ENCODE measurements around the gene BRPF3. TPM values are rescaled to one million over a fixed set of nuclear protein-coding genes. Genes with fewer than 3 reads are reported as not detected.

Gene BRPF3
- total RNA-seq (10 to 100 TPM; 27.6 to 30.6 TPM), total RNA-seq (23.5 to 26.2 reads per million in 2 donors)

GRCh38 chr6:36196113-36196879 lies at the start of gene BRPF3:
TSS of gene BRPF3 (plus strand) at chr6:36196744. CDS start at chr6:36200323, 3,579 bp downstream.
- peak within 1 kb of the TSS; percentile 85 for H3K27ac Mint-ChIP-seq
- no peaks in the 10 kb centered on the region for H3K27me3 Mint-ChIP-seq
- H3K9me3 ChIP-seq (ENCODE audit: control insufficient read depth, low read length, poor library complexity, severe bottlenecking) = no peaks in the 10 kb centered on the region
- peaks cover 22% of the 10 kb centered on the region for H3K4me1 Mint-ChIP-seq
- ATAC-seq = peak; percentile 68
- H3K36me3 Mint-ChIP-seq (ENCODE audit: low read depth) = peaks cover 6% of the 10 kb centered on the region
- peak; percentile 69 to 72 (median 72) for DNase-seq
- peak within 1 kb of the TSS; percentile 88 for H3K4me3 Mint-ChIP-seq

DNA sequence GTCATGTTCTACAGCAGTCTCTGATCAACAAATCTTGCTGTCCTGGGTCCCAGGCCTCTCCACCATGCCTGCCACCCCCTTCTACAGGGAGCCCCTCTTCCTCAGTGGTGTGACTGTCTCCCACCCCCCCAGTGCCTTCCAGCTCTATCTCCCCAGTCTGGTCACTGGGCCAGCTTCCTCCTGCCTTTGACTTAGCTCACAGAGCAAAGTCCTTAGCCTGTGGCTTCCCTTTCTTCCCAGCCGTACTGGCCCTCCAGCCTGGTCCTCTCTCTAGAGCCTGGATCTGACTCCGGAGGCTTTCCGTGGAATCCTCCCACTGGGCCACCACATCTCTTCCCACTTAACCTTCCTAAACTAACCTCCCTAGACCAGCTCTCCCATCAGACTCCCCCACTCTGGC lies 49.2 kb upstream of the BRPF3 start:
- H3K4me1 Mint-ChIP-seq = peaks cover 12% of the 10 kb centered on the region
- H3K27ac Mint-ChIP-seq = peak overlapping the region; percentile 29
- H3K9me3 ChIP-seq (ENCODE audit: control insufficient read depth, low read length, poor library complexity, severe bottlenecking) = peaks cover 4% of the 10 kb centered on the region

DNA sequence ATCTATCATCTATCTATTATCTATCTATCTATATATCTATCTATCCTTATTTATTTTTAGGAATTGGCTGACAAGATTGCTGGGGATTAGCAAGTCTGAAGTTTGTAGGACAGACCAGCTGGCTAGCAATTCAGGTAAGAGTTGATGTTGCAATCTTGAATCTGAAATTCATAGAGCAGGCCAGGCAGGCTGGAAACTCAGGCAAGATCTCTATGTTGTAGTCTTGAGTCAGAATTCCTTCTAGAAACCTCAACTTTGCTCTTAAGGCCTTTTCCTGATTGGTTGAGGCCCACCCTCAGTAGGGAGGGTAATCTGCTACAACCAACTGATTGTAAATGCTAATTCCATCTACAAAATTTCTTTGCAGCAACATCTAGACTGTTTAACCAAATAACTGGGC lies 47.1 kb upstream of the BRPF3 start:
- no peaks in the 10 kb centered on the region for H3K27me3 Mint-ChIP-seq
- DNase-seq (no peak), ATAC-seq (no peak)
- H3K27ac Mint-ChIP-seq = no peak overlapping the region
- H3K4me1 Mint-ChIP-seq = peaks cover 12% of the 10 kb centered on the region
- H3K36me3 Mint-ChIP-seq (ENCODE audit: low read depth) = no peaks in the 10 kb centered on the region
- H3K9me3 ChIP-seq (ENCODE audit: control insufficient read depth, low read length, poor library complexity, severe bottlenecking) = peaks cover 4% of the 10 kb centered on the region
- no peak overlapping the region for H3K4me3 Mint-ChIP-seq

More for the DNA sequence above, 49.2 kb upstream of the BRPF3 start:
- Mint-ChIP-seq H3K4me3 (no peak overlapping the region), H3K27me3 (no peaks in the 10 kb centered on the region), H3K36me3 (ENCODE audit: low read depth) (no peaks in the 10 kb centered on the region)
- DNase-seq (no peak), ATAC-seq (no peak)

DNA sequence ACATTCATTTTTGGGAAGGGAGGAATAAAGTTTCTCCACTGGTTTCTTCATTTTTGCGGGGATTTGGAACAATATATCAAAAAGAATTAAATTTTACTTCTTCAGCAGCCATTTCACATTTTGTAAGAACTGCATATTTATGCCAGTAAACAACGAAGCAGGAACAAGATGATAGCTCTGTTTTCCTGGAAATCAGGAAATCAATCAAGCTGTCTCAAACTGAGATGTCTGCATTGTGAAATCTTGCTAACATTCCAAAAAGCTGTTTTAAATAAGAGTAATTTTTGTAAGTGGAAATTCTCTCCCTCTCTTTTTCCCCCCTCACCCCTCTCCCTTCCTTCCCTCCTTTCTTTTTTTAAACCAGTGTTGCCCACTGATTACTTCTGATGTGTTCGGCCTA lies 46.3 kb upstream of the BRPF3 start:
- Mint-ChIP-seq H3K27ac (no peak overlapping the region), H3K27me3 (no peaks in the 10 kb centered on the region), H3K36me3 (ENCODE audit: low read depth) (no peaks in the 10 kb centered on the region), H3K4me1 (peaks cover 12% of the 10 kb centered on the region), H3K4me3 (no peak overlapping the region)
- H3K9me3 ChIP-seq (ENCODE audit: control insufficient read depth, low read length, poor library complexity, severe bottlenecking) = peaks cover 4% of the 10 kb centered on the region
- no peak for DNase-seq
- ATAC-seq = no peak

- Mint-ChIP-seq H3K36me3 (ENCODE audit: low read depth) (peaks cover 2% of the 10 kb centered on the region), H3K4me3 (no peak overlapping the region), H3K27ac (no peak overlapping the region), H3K27me3 (no peaks in the 10 kb centered on the region), H3K4me1 (peaks cover 3% of the 10 kb centered on the region)
- H3K9me3 ChIP-seq (ENCODE audit: control insufficient read depth, low read length, poor library complexity, severe bottlenecking) = no peaks in the 10 kb centered on the region
- DNase-seq = no peak
- ATAC-seq = no peak
Observed at GRCh38 chr6:36154286-36154685, 42.3 kb upstream of the BRPF3 start.

DNA sequence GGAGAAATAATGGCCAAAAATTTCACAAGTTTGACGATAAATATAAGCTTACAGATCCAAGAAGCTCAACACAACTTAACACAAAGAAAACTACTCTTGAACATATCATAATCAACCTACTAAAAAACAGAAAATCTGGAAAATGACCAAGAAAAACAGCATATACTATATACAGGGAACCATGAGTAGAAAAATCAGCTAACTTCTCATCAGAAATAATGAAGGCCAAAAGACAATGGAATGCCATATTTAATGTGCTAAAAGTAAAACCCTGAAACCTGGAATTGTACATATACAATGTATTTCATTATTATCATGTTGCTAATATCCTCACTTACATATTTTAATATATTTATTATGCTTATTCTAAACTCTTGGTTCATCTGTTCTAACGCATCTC lies 40.9 kb upstream of the BRPF3 start:
- Mint-ChIP-seq H3K4me3 (no peak overlapping the region), H3K27me3 (no peaks in the 10 kb centered on the region), H3K4me1 (peaks cover under 1% of the 10 kb centered on the region), H3K27ac (no peak overlapping the region), H3K36me3 (ENCODE audit: low read depth) (peaks cover 2% of the 10 kb centered on the region)
- DNase-seq (no peak), ATAC-seq (no peak)
- H3K9me3 ChIP-seq (ENCODE audit: control insufficient read depth, low read length, poor library complexity, severe bottlenecking) = peaks cover 3% of the 10 kb centered on the region

DNA sequence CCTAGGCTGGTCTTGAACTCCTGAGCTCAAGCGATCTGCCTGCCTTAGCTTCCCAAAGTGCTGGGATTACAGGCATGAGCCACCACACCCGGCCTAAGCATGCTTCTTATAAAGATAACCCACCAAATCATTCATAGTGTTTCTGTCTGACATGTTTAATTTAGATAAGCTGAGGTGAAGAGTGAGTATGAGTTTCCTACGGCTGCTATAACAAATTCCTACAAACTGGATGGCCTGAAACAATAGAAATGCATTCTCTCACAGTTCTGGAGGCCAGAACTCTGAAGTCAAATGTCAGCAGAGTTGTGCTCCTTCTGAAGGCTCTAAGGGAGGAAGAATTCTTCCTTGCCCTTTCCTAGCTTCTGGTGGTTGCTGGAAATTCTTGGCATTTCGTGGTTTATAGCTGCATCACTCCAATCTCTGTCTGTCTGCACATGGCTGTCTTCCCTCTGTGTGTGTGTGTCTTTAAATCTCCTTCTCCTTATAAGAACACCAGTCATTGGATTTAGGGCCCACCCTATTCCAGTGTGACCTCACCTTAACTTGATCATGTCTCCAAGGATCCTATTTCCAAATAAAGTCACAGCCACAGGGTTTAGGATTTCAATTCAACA lies 36.3 kb upstream of the BRPF3 start:
- Mint-ChIP-seq H3K4me3 (no peak overlapping the region), H3K36me3 (ENCODE audit: low read depth) (peaks cover 2% of the 10 kb centered on the region), H3K27me3 (no peaks in the 10 kb centered on the region), H3K4me1 (no peaks in the 10 kb centered on the region), H3K27ac (no peak overlapping the region)
- DNase-seq (no peak), ATAC-seq (no peak)
- H3K9me3 ChIP-seq (ENCODE audit: control insufficient read depth, low read length, poor library complexity, severe bottlenecking) = peaks cover 3% of the 10 kb centered on the region

- H3K36me3 Mint-ChIP-seq (ENCODE audit: low read depth) = peaks cover 2% of the 10 kb centered on the region
- no peaks in the 10 kb centered on the region for H3K9me3 ChIP-seq (ENCODE audit: control insufficient read depth, low read length, poor library complexity, severe bottlenecking)
- DNase-seq (no peak), ATAC-seq (no peak)
- no peaks in the 10 kb centered on the region for H3K27me3 Mint-ChIP-seq
- H3K4me3 Mint-ChIP-seq = no peak overlapping the region
- peak overlapping the region; percentile 1 for H3K27ac Mint-ChIP-seq
- peaks cover 11% of the 10 kb centered on the region for H3K4me1 Mint-ChIP-seq
Observed at GRCh38 chr6:36169023-36170007, 27.2 kb upstream of the BRPF3 start.

GRCh38 chr6:36170704-36171103 lies 25.8 kb upstream of the BRPF3 start:
- ATAC-seq (no peak), DNase-seq (no peak)
- Mint-ChIP-seq H3K4me3 (no peak overlapping the region), H3K4me1 (peaks cover 11% of the 10 kb centered on the region), H3K27ac (no peak overlapping the region), H3K27me3 (no peaks in the 10 kb centered on the region), H3K36me3 (ENCODE audit: low read depth) (peaks cover 2% of the 10 kb centered on the region)
- no peaks in the 10 kb centered on the region for H3K9me3 ChIP-seq (ENCODE audit: control insufficient read depth, low read length, poor library complexity, severe bottlenecking)

DNA sequence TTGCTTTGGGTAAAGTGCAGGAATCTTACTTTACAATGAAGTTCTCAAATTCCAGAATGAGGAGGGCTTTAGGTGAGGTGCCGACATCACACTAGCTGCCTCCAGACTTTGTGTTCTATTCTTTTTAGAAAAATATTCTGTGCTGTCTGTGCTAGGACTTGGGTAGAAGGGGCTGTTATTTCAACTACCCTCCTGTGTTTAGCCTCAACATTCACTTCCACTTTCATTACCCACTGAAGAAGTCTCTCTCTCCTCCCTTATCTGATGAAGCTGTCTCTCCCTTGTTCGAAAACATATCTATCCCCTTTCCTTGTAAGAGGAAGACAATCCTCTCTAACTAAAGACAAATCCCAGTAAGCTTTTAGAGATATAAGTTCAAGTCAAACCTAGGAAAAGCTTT lies 25.0 kb upstream of the BRPF3 start:
- Mint-ChIP-seq H3K27me3 (no peaks in the 10 kb centered on the region), H3K4me3 (no peak overlapping the region)
- no peaks in the 10 kb centered on the region for H3K9me3 ChIP-seq (ENCODE audit: control insufficient read depth, low read length, poor library complexity, severe bottlenecking)

GRCh38 chr6:36177166-36177565 lies 19.4 kb upstream of the BRPF3 start:
- no peaks in the 10 kb centered on the region for H3K4me1 Mint-ChIP-seq
- ATAC-seq (no peak), DNase-seq (no peak)
- no peaks in the 10 kb centered on the region for H3K9me3 ChIP-seq (ENCODE audit: control insufficient read depth, low read length, poor library complexity, severe bottlenecking)
- peaks cover 4% of the 10 kb centered on the region for H3K36me3 Mint-ChIP-seq (ENCODE audit: low read depth)
- H3K4me3 Mint-ChIP-seq = no peak overlapping the region
- H3K27me3 Mint-ChIP-seq = no peaks in the 10 kb centered on the region
- H3K27ac Mint-ChIP-seq = no peak overlapping the region

More for the DNA sequence above, 25.0 kb upstream of the BRPF3 start:
- ATAC-seq (no peak), DNase-seq (no peak)
- no peak overlapping the region for H3K27ac Mint-ChIP-seq
- peaks cover 2% of the 10 kb centered on the region for H3K36me3 Mint-ChIP-seq (ENCODE audit: low read depth)
- H3K4me1 Mint-ChIP-seq = peaks cover 11% of the 10 kb centered on the region

GRCh38 chr6:36178544-36178943 lies 18.0 kb upstream of the BRPF3 start:
- DNase-seq = no peak
- ATAC-seq = no peak
- Mint-ChIP-seq H3K4me3 (no peak overlapping the region), H3K27me3 (no peaks in the 10 kb centered on the region), H3K4me1 (no peaks in the 10 kb centered on the region), H3K27ac (no peak overlapping the region), H3K36me3 (ENCODE audit: low read depth) (peaks cover 4% of the 10 kb centered on the region)
- H3K9me3 ChIP-seq (ENCODE audit: control insufficient read depth, low read length, poor library complexity, severe bottlenecking) = no peaks in the 10 kb centered on the region

GRCh38 chr6:36180126-36180525 lies 16.4 kb upstream of the BRPF3 start:
- H3K27me3 Mint-ChIP-seq = no peaks in the 10 kb centered on the region
- peaks cover 4% of the 10 kb centered on the region for H3K36me3 Mint-ChIP-seq (ENCODE audit: low read depth)
- ATAC-seq (no peak), DNase-seq (no peak)
- H3K4me1 Mint-ChIP-seq = no peaks in the 10 kb centered on the region
- H3K9me3 ChIP-seq (ENCODE audit: control insufficient read depth, low read length, poor library complexity, severe bottlenecking) = no peaks in the 10 kb centered on the region
- no peak overlapping the region for H3K4me3 Mint-ChIP-seq
- H3K27ac Mint-ChIP-seq = no peak overlapping the region

Measured in T-helper 17 cell (primary cell).